Mucosa of descending colon (tissue), 3 donors: ENCODE results near the gene NDC80. TPM values are rescaled to one million over a fixed set of nuclear protein-coding genes. Genes with fewer than 3 reads are reported as not detected.

Experiments
- ATAC-seq: fragments of 200-7000 bp; cut with Tn5 transposase; one replicate; pipeline ENCODE4 v1.9.1; 2020; ENCODE audit warnings: mild to moderate bottlenecking, moderate library complexity
- DNase-seq, 3 donors: peaks; one replicate each; pipeline ENCODE4 v3.0.0-alpha.2; 2020
- H3K36me3 ChIP-seq: fragments of 200-600 bp; one replicate; pipeline ENCODE4 v1.8.0; 2021; ENCODE audit warnings: low read depth, mild to moderate bottlenecking
- H3K4me1 ChIP-seq: fragments of 200-600 bp; one replicate; pipeline ENCODE4 v1.8.0; 2021; ENCODE audit warnings: low read depth, mild to moderate bottlenecking
- H3K4me3 ChIP-seq: fragments of 200-600 bp; one replicate; pipeline ENCODE4 v1.8.0; 2021; ENCODE audit warnings: mild to moderate bottlenecking
- H3K9me3 ChIP-seq: fragments of 200-600 bp; one replicate; pipeline ENCODE4 v1.8.0; 2021; ENCODE audit warnings: mild to moderate bottlenecking
- intact Hi-C, 2 donors: fragments of 100-400 bp; cut with DNase I in 1 of 2; cut with micrococcal nuclease in 1 of 2; formaldehyde crosslinking; loops; one replicate each; pipeline versions ENCODE4 v1.11.0 to v1.11.1; 2022; cut with DNase I, micrococcal nuclease
- total RNA-seq, 3 donors: library from RNA; stranded (reverse); fragmentation: NEBNext Ultra II Directional in 2 of 3; extraction: Animal tissue kit (Norgen Biotek cat#: 25700) in 2 of 3; gene quantifications; one replicate each; pipeline versions ENCODE4 v1.2.1 to v1.2.4, GENCODE V29; 2021 to 2023
- TF ChIP-seq, protein P1 (sequence below): fragments of 200-600 bp; IDR thresholded peaks from one replicate; pipeline ENCODE4 v1.8.0; 2022; ENCODE audit warnings: antibody characterized with exemption, mild to moderate bottlenecking
- donor health status: DM: no; HTN: no; CAD: no; lungs with moderate emphysema.
- donor health status: DM: no; HTN: no; CAD: no.
- donor health status: DM: no; HTN: yes; CAD: no.

NDC80 gene
- total RNA-seq, 3 donors from 2014 or later, result 1.5 to 11.6 (median 3.1) TPM

DNA sequence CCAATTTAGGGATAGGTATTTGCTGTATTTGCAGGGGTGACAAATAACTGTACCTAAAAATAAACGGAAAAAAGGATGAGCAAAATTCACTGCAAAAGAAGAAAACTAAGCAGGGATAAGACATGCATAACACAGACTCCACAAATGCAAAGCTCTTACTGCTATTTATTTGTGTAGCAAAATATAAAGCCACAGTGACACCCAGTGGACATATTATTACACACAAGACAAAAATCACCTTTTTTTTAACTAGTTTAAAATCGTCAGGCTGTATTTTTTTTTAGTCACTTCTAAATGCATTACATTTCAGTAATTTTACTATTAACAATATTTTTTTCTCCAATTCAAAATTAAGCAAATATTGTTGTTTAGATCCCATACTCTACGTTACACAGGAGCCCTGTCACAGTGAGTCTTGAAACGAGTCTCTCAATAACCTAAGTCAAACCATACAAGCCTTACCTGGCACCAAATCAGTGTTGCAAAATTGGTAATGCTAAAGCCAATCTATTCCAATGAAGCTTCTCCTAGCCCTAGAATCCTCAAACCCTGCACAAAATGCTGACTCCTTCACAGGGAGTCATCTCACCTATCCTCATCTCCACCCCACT, 23.8 kb upstream of the NDC80 start:
- peak in 1 of 3 donors; percentile 18 for DNase-seq
- H3K36me3 ChIP-seq, result no peaks in the 10 kb centered on the region
- TF ChIP-seq, protein P1, sequence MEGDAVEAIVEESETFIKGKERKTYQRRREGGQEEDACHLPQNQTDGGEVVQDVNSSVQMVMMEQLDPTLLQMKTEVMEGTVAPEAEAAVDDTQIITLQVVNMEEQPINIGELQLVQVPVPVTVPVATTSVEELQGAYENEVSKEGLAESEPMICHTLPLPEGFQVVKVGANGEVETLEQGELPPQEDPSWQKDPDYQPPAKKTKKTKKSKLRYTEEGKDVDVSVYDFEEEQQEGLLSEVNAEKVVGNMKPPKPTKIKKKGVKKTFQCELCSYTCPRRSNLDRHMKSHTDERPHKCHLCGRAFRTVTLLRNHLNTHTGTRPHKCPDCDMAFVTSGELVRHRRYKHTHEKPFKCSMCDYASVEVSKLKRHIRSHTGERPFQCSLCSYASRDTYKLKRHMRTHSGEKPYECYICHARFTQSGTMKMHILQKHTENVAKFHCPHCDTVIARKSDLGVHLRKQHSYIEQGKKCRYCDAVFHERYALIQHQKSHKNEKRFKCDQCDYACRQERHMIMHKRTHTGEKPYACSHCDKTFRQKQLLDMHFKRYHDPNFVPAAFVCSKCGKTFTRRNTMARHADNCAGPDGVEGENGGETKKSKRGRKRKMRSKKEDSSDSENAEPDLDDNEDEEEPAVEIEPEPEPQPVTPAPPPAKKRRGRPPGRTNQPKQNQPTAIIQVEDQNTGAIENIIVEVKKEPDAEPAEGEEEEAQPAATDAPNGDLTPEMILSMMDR, result no peak
- intact Hi-C loops, result loop anchor here in 1 of 2 donors (10.0 kb wide), 1 partner anchor 963 kb away; no protein-coding TSS in a partner anchor
- peak; percentile 61 for ATAC-seq
- no peaks in the 10 kb centered on the region for H3K9me3 ChIP-seq
- H3K4me3 ChIP-seq, result no peak overlapping the region
- no peaks in the 10 kb centered on the region for H3K4me1 ChIP-seq

DNA sequence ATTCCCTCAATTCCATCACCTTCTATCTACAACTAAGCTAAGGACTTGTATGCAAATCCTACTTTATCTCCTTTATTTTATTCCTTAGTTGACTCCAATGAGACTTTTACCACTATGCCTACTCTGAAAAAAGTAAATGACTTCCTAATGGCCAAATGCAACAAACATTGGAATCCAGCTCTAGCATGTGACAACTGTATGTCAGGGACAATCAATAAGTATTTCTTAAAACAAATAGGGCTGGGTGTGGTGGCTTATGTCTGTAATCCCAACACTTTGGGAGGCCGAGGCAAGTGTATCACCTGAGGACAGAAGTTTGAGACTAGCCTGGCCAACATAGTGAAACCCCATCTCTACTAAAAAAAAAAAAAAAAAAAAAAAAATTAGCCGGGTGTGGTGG, 21.9 kb upstream of the NDC80 start:
- Histone ChIP-seq H3K36me3 (no peaks in the 10 kb centered on the region), H3K4me3 (no peak overlapping the region), H3K4me1 (no peaks in the 10 kb centered on the region), H3K9me3 (no peaks in the 10 kb centered on the region)
- intact Hi-C loops, result loop anchor here in 1 of 2 donors (10.0 kb wide), 1 partner anchor 965 kb away; no protein-coding TSS in a partner anchor
- TF ChIP-seq, protein P1, result no peak
- ATAC-seq (no peak), DNase-seq (no peak)

DNA sequence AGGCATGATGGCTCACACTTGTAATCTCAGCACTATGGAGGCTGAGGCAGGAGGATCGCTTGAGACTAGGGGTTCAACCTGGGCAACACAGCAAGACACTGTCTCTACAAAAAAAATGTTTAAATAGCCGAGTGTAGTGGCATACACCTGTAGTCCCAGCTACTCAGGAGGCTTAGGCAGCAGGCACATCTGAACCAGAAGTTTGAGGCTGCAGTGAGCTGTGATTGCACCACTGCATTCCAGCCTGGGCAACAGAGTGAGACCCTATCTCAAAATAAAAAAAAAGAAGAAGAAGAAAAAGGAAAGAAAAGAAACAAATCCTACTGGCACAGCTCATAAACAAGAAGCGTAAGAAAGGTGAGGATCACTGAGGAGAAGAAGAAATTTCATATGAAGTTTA, 19.9 kb upstream of the NDC80 start:
- TF ChIP-seq, protein P1, result no peak
- no peaks in the 10 kb centered on the region for H3K36me3 ChIP-seq
- H3K9me3 ChIP-seq, result no peaks in the 10 kb centered on the region
- H3K4me3 ChIP-seq, result no peak overlapping the region
- ATAC-seq (no peak), DNase-seq (no peak)
- no peaks in the 10 kb centered on the region for H3K4me1 ChIP-seq
- intact Hi-C loops, result no loop called here

DNA sequence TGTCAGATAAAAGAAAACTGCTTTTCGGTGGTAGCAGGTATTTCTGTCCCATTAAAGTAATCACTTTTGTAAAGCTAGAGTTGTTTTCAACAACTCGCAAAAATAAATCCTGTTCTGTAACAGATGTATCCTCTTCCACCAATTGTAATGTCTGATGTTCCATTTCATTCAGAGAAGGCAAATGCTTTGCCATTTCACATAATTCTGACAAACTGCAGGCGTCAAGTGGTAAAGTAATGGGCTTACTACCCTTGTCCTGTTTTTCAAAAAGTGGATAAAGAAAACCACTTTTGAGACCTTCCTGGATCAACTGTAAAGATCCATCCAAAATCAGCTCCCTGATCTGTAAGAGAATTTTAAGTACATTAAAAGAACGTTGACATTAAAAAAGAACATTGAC, 16.7 kb upstream of the NDC80 start:
- H3K9me3 ChIP-seq, result no peaks in the 10 kb centered on the region
- intact Hi-C loops, result no loop called here
- H3K4me1 ChIP-seq, result no peaks in the 10 kb centered on the region
- DNase-seq (no peak), ATAC-seq (no peak)
- H3K4me3 ChIP-seq, result no peak overlapping the region
- H3K36me3 ChIP-seq, result no peaks in the 10 kb centered on the region
- TF ChIP-seq, protein P1, result no peak

DNA sequence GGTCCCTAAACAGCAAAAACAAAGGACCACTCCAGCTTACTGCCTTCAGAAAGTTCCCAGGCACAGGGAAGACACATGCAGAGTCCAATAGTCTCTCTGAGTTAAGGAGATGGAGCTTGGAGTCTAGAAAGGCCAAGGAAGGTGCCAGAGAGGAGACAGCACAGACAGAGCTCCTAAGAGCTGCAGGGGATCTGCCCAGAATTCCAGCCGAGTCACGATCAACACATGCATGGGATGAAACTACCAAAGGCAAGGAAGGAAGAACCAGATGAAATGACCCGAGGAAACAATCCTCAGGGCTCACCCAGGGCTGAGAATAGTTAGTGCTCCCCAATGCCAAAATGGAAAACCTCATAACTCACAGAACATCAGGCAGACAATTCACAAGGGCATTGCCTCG, 15.5 kb upstream of the NDC80 start:
- Histone ChIP-seq H3K4me3 (no peak overlapping the region), H3K9me3 (no peaks in the 10 kb centered on the region), H3K4me1 (no peaks in the 10 kb centered on the region), H3K36me3 (no peaks in the 10 kb centered on the region)
- ATAC-seq, result no peak
- TF ChIP-seq, protein P1, result no peak
- intact Hi-C loops, result no loop called here
- DNase-seq, result no peak

DNA sequence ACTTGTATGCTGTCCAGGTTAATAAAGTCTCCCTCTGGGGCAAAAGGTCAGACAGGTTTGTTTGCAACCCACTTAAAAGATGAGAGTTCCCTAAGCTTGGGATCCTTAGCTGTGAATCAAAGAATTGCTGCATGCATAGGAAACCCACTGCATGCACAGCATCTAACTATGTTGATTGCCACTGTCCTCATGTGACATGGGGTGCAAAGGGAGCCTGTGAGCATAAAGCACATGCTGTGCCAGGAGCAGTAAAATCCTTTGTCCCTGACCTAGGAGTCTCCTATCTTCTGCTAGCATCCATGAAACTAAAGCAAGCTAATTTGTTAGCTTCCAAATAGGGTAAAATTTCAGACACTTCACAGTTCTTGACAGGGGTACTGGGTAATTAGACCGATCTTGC, 13.8 kb upstream of the NDC80 start:
- Histone ChIP-seq H3K4me3 (no peak overlapping the region), H3K4me1 (no peaks in the 10 kb centered on the region), H3K9me3 (no peaks in the 10 kb centered on the region), H3K36me3 (no peaks in the 10 kb centered on the region)
- ATAC-seq (no peak), DNase-seq (no peak)
- TF ChIP-seq, protein P1, result no peak
- intact Hi-C loops, result no loop called here
